ENCODE results near the gene DENND5B.
"Not testable (repeated sequence)": the region's sequence is repeated elsewhere in the genome, so short reads cannot be mapped to it uniquely, and the experiment has no call there.

The DENND5B gene

DNA sequence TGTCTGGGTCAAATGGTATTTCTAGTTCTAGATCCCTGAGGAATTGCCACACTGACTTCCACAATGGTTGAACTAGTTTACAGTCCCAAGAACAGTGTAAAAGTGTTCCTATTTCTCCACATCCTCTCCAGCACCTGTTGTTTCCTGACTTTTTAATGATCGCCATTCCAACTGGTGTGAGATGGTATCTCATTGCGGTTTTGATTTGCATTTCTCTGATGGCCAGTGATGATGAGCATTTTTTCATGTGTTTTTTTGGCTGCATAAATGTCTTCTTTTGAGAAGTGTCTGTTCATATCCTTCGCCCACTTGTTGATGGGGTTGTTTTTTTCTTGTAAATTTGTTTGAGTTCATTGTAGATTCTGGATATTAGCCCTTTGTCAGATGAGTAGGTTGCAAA lies 40.3 kb downstream of the DENND5B start:
- not testable (repeated sequence) for DNase-seq

GRCh38 chr12:31536672-31537071 lies 54.3 kb downstream of the DENND5B start:
- DNase-seq, result no peak

DNA sequence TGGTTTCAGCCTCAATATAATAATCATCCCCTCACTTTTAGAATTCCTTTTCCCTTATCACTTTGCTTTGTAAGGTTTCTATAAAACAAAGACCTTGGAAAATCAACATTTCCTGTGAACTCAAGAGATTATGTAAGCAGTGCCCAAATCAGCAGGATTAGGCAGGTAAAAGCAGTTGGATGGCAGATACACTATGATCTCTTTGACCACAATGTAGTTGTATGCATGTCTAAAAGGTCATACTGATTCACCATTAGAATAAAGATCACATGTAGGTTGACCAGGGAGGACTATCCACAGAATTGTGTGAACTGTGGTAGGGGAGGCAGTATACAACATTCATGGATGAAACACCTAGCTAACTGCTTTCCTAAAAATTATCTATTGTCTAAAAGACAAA lies 57.5 kb downstream of the DENND5B start:
- no peak for DNase-seq

DNA sequence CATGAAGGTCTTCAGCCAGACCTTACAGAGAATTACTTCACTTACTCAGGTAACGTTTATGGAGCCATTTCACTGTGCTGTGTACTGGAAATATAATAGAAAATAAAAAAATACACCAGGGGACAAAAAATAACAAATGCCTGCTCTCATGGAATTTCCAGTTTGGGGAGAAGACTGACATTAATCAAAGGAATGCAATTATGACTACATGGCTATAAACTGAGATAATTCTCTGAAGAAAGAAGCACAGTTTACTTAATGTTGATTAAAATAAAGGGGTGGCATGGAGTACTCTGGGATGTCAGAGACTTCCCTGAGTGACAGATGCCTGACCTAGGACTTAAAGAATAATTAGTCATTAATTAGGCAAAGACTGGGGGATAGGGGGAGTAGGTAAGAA lies 59.0 kb downstream of the DENND5B start:
- no peak for DNase-seq

GRCh38 chr12:31528095-31528494 lies 62.8 kb downstream of the DENND5B start:
- DNase-seq, result no peak

DNA sequence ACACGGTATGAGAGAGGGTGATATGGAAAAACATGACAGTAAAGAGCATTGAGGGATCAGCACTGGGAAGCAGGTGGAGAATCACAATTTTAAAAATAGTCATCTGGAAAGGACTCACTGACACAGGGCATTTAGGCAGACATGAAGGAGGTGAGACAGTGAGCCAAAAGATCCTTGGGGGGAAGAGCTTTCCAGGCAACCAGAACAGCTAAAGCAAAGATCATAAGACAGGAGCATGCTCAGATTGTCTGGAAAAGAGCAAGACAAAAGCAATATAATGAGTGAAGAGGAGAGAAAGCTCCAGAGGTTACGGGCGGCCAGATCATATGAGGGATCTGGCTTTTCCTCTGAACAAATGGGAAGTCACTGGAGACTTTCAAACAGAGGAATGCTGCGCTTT lies 63.9 kb downstream of the DENND5B start:
- no peak for DNase-seq

GRCh38 chr12:31526158-31526546 lies 64.8 kb downstream of the DENND5B start:
- no peak for DNase-seq

DNA sequence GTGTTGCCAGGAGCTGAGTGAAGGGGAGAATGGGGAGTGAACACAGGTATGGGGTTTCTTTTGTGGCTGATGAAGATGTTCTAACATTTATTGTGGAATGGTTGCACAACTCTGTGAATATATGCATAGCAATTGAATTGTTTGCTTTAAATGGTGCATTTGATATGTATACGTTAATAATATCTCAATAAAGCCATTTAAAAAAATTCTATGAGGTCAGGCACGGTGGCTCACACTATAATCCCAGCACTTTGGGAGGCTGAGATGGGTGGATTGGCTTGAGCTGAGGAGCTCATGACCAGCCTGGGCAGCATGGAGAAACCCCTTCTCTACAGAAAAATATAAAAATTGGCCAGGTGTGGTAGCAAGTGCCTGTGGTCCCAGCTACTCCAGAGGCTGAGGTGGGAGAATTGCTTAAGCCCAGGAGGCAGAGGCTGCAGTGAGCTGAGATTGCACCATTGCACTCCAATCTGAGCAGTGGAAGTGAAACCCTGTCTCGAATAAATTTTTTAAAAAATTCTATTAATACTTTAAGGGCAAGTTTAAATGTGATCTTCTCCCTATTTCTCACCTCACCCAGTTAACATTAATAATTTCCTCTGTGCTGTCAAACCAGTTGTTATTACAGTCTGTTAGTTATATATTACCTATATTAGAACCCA lies 65.3 kb downstream of the DENND5B start:
- no peak for DNase-seq

DNA sequence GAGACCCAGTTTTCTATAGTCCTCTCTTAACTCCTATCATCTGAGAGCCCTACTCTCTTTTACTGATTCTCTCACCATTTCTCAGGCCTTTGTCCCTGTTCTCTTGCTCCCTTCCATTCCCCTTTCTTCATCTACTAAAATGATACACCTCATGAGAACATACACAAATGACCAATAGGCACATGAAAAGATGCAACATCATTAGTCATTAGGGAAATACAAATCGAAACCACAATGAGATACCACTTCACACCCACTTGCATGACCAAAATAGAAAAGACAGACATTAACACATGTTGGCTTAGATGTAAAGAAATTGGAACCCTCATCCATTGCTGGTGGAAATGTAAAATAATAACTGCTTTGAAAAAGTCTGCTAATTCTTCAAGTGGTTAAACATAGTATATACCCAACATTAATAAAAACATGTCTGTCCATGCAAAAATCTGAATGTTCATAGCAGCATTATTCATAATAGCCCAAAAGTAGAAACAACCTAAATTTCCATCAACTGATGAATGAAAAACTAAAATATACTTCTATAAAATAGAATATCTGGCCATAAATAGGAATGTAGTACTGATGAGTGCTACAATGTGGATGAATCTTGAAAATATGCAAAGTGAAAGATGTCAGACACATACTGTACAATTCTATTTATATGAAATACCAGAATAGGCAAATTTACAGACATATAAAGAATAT lies 66.0 kb downstream of the DENND5B start:
- DNase-seq, result no peak

DNA sequence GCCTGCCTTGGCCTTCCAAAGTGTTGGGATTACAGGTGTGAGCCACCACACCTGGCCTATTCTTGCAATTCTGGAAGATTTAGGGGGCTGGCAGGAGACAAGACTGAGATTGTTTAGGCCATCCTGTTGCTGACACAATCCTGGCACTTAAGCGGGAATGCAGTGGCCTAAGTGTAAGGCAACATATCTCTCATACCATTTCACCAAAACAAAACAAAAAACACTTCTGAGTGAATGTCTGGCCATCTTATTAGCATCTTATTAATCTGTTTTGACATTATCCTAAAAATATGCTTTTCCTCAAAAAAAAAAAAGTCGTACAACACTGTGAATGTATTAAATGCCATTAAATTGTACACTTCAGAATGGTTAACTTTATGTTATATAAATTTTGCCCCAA lies 67.6 kb downstream of the DENND5B start:
- no peak for DNase-seq

- DNase-seq, result no peak
Measured at GRCh38 chr12:31522607-31523006, 68.3 kb downstream of the DENND5B start.

GRCh38 chr12:31521964-31522363 lies 69.0 kb downstream of the DENND5B start:
- DNase-seq, result no peak

DNA sequence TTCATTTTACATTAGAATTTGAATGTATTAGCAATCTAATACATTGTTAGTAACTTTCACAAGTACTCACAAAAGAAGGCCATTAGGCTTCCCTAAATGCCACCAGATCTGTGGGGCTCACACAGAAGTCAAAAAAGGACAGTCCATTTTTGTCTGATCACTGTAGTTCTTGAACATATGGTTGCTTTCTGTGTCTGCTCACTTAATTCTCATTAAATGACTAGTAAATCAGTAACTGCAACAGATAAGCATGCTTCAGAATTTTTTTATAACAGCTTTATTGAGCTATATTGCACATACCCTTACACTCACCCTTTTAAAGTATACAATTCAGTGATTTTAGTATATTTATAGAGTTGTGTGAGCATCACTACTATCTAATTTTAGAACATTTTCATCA lies 71.4 kb downstream of the DENND5B start:
- no peak for DNase-seq

- DNase-seq, result no peak
Measured at GRCh38 chr12:31518680-31519227, 72.2 kb downstream of the DENND5B start.

DNA sequence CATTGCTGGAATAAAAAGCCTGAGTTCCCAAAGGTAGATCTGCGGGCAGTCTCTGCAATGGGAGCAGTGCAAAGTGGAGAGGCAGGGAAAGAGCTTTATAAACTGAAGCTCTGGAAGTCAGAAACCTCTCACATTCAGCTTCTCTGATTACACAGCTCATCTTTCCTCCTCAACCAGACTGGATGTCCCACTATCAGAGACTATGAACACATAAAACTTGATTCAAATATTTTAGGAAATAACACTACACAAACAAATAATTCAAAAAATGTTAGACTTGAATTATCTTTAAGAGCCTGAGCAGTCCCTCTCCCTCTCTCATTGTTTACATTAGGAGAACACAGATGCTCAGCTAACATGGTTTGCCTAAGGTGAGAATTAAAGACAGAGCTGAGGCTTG lies 72.9 kb downstream of the DENND5B start:
- no peak for DNase-seq

- no peak for DNase-seq
Measured at GRCh38 chr12:31516702-31517101, 74.2 kb downstream of the DENND5B start.

DNA sequence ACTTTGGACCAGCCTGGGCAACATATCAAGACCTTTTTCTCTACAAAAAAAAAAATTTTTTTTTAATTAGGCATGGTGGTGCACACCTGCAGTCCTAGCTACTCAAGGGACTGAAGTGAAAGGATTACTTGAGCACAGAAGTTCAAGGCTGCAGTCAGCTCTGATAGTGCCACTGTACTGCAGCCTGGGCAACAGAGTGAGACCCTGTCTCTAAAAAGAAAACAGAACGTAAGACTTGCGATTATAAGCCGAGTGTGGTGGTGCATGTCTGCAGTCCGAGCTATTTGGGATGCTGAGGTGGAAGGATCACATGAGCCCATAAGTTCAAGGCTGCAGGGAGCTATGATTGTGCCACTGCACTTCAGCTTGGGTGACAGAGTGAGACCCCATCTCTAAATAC lies 76.0 kb downstream of the DENND5B start:
- no peak for DNase-seq

DNA sequence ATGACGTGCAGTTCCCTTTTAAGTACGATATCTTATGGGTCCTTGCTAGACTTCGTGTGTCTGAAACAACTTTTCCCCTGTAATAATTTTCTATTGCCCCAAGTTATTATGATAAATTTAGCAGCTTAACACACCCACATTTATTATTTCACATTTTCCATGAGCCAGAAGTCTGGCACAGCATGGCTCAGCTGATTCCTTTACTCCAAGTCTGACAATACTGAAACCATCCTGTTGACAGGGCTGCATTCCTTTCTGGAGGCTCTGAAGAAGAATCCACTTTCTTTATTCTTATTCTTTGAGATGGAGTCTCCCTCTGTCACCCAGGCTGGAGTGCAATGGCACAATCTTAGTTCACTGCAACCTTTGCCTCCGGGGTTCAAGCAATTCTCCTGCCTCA lies 80.9 kb downstream of the DENND5B start:
- DNase-seq, result no peak

GRCh38 chr12:31508436-31509150 lies 82.3 kb downstream of the DENND5B start:
- DNase-seq, result no peak

DNA sequence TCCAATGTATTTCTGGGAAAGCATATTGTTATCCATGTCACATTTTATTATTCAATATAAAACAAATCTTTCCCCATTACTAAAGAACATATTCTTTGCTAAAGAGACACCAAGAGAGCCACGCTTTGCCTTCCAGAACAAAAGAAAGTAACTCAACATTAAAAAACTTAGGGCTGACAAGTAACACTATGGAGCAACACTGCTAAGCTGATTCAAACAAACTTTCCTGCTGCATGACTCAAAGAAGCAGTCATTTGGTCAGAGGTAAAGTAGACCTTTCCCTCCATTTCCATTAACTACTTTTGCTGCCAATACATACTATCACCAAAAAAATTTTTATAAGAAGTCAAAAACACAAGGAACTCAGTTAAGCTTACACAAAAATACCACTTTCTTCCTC lies 83.0 kb downstream of the DENND5B start:
- no peak for DNase-seq

DNA sequence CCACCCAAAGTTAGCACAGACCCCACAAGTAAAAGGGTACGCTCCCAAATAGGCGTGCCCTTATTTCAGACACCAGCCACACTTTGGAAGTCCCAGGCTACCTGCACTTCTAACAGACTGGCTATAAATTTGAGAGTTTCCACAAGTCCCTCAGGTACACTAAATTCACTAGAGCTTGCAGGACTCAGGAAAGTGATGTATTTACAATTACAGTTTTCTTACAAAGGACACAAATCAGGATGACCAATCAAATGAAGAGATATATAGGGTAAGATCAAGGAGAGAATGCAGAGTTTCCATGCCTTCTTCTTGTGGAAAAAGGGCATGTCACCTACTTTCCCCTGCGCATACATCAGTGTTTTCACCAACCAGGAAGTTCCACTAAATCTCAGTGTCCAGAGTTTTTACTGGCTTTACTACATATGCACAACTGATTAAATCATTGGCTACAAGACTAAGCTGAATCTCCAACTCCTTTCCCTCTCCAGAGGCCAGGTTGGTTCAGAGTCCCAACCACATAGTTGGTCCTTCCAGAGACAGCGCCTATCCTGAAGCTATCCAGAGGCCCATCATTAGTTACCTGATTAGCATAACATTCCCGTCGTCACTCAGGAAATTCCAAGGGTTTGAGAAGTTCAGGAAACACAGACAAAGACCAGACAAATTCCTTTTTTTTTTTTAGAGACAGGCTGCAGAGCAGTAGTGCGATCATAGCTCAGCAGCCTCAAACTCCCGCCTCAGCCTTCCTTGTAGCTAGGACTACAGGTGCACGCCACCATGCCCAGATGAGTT lies 84.2 kb downstream of the DENND5B start:
- no peak for DNase-seq

- no peak for DNase-seq
Measured at GRCh38 chr12:31504625-31505222, 86.2 kb downstream of the DENND5B start.

DNA sequence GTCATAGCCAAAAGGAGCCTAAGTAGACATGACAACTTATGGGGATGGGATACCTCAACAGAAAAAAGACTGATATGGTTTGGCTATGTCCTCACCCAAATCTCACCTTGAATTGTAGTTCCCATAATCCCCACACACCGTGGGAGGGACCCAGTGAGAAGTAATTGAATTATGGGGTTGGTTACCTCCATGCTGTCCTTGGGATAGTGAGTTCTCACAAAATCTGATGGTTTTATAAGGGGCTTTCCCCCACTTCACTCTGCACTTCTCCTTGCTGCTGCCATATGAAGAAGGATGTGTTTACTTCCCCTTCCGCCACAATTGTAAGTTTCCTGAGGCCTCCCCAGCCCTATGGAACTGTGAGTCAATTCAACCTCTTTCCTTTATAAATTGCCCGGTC lies 89.9 kb downstream of the DENND5B start:
- not testable (repeated sequence) for DNase-seq

All from activated CD8-positive, alpha-beta memory T cell treated with anti-CD3 and anti-CD28 coated beads, Interleukin-2, amount 50 U/mL, for 4 hours (primary cell).